ENCODE results near the gene VIPR1.

- TF ChIP-seq CTCF (IDR thresholded peaks at IDR 0.05; ENCODE audit: insufficient read depth, low read length, poor library complexity, severe bottlenecking) (no peak), EZH2phosphoT487 (conservative IDR thresholded peaks at IDR 0.05; ENCODE audit: low read length) (no peak)
Observed at GRCh38 chr3:42489116-42489936, 13.1 kb upstream of the VIPR1 start.

Measured in SU-DHL-6 (cell line).